Hepatocyte (in vitro differentiated cells): ENCODE data around the gene SH3PXD2A.

Experiments
- CTCF ChIP-seq: fragments of 200-600 bp; sonication (generic); IDR thresholded peaks from 2 replicates; pipeline ENCODE4 v1.5.1; 2016; ENCODE audit warnings: antibody characterized with exemption, mild to moderate bottlenecking; ENCODE audit not compliant: poor library complexity
- EZH2 ChIP-seq: fragments of 200-600 bp; sonication (generic); IDR thresholded peaks from 2 replicates; pipeline ENCODE4 v1.6.1; 2016; ENCODE audit warnings: antibody characterized with exemption, mild to moderate bottlenecking, borderline replicate concordance

GRCh38 chr10:103763374-103764202, 91.8 kb downstream of the SH3PXD2A start:
- TF ChIP-seq CTCF (no peak), EZH2 (no peak)
